Mucosa of descending colon (tissue), 3 donors: ENCODE data around the gene AMIGO1. TPM values are rescaled to one million over a fixed set of nuclear protein-coding genes. Genes with fewer than 3 reads are reported as not detected.

Experiments used
- ATAC-seq: fragments of 200-7000 bp; cut with Tn5 transposase; one replicate; pipeline ENCODE4 v1.9.1; 2020; ENCODE audit warnings: mild to moderate bottlenecking, moderate library complexity
- DNase-seq, 3 donors: peaks; one replicate each; pipeline ENCODE4 v3.0.0-alpha.2; 2020
- H3K36me3 ChIP-seq: fragments of 200-600 bp; one replicate; pipeline ENCODE4 v1.8.0; 2021; ENCODE audit warnings: low read depth, mild to moderate bottlenecking
- H3K4me1 ChIP-seq: fragments of 200-600 bp; one replicate; pipeline ENCODE4 v1.8.0; 2021; ENCODE audit warnings: low read depth, mild to moderate bottlenecking
- H3K4me3 ChIP-seq: fragments of 200-600 bp; one replicate; pipeline ENCODE4 v1.8.0; 2021; ENCODE audit warnings: mild to moderate bottlenecking
- H3K9me3 ChIP-seq: fragments of 200-600 bp; one replicate; pipeline ENCODE4 v1.8.0; 2021; ENCODE audit warnings: mild to moderate bottlenecking
- CTCF ChIP-seq: fragments of 200-600 bp; IDR thresholded peaks from one replicate; pipeline ENCODE4 v1.8.0; 2022; ENCODE audit warnings: antibody characterized with exemption, mild to moderate bottlenecking
- intact Hi-C, 2 donors: fragments of 100-400 bp; cut with DNase I in 1 of 2; cut with micrococcal nuclease in 1 of 2; formaldehyde crosslinking; loops; one replicate each; pipeline versions ENCODE4 v1.11.0 to v1.11.1; 2022; cut with DNase I, micrococcal nuclease
- total RNA-seq, 3 donors: library from RNA; stranded (reverse); fragmentation: NEBNext Ultra II Directional in 2 of 3; extraction: Animal tissue kit (Norgen Biotek cat#: 25700) in 2 of 3; gene quantifications; one replicate each; pipeline versions ENCODE4 v1.2.1 to v1.2.4, GENCODE V29; 2021 to 2023
- donor health status: DM: no; HTN: no; CAD: no; lungs with moderate emphysema.
- donor health status: DM: no; HTN: no; CAD: no.
- donor health status: DM: no; HTN: yes; CAD: no.

Gene AMIGO1
- total RNA-seq, 3 donors from 2014 or later, result 2.2 to 9.9 (median 3.9) TPM

DNA sequence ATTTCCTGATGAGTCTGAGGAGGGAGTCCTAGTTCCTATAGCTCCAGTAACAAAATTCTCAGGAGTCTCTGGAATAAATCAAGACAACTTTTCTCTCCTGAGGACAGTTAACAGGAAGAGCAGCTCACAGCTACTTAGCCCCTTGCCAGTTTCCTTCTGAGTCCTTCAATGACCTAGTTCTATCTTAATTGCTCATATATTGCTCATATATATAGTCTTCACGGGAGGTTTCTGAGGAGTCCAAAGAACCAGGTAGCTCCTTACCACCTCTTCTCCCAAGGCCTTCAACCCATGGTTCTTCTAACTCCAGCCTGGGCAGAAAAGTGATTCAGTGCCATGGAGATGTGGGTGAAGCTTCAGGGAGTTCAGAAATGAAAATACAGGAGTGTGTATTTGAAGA, 4.6 kb downstream of the AMIGO1 start:
- peaks cover 7% of the 10 kb centered on the region for H3K4me1 ChIP-seq
- no peak for TF ChIP-seq CTCF
- intact Hi-C loops, result no loop called here
- H3K9me3 ChIP-seq, result no peaks in the 10 kb centered on the region
- no peak overlapping the region for H3K4me3 ChIP-seq
- ATAC-seq (no peak), DNase-seq (no peak)
- no peaks in the 10 kb centered on the region for H3K36me3 ChIP-seq

GRCh38 chr1:109503935-109504334, 5.6 kb downstream of the AMIGO1 start:
- Histone ChIP-seq H3K36me3 (no peaks in the 10 kb centered on the region), H3K9me3 (no peaks in the 10 kb centered on the region), H3K4me1 (peaks cover 17% of the 10 kb centered on the region), H3K4me3 (no peak overlapping the region)
- TF ChIP-seq CTCF, result no peak
- intact Hi-C loops, result no loop called here
- DNase-seq, result peak in 1 of 3 donors; percentile 54
- ATAC-seq, result peak; percentile 67

DNA sequence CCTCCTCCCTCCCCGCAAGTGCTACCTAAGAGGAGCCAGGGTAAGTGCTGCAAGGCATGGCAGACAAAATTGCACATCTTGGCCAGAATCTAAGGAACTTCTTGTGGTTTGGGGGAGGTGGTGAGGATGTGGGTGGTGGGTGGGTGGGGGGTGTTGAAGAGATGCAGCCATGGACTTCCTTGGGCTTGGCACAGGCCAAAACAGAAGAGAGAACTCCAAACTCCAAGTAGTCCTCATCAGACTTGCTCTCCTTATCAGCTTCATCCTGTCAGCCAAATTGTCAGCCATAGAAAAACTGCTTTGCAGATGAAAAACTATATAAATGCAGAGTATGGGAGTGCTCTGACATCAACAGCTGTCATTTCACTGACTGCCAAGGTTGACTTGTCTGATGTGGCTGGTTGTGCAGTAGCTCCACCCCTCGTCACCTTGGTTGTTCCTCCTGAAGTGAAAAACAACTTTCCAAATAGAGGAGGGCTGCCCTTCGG, 7.1 kb downstream of the AMIGO1 start:
- peaks cover 22% of the 10 kb centered on the region for H3K4me1 ChIP-seq
- peak; percentile 11 for ATAC-seq

GRCh38 chr1:109501644-109502363, 7.7 kb downstream of the AMIGO1 start:
- Histone ChIP-seq H3K9me3 (no peaks in the 10 kb centered on the region), H3K36me3 (no peaks in the 10 kb centered on the region), H3K4me1 (peaks cover 22% of the 10 kb centered on the region), H3K4me3 (no peak overlapping the region)
- DNase-seq (no peak), ATAC-seq (no peak)
- intact Hi-C loops, result no loop called here
- TF ChIP-seq CTCF, result no peak

More for the DNA sequence above, 7.1 kb downstream of the AMIGO1 start:
- intact Hi-C loops, result no loop called here
- Histone ChIP-seq H3K4me3 (no peak overlapping the region), H3K9me3 (no peaks in the 10 kb centered on the region), H3K36me3 (no peaks in the 10 kb centered on the region)
- no peak for DNase-seq
- no peak for TF ChIP-seq CTCF

DNA sequence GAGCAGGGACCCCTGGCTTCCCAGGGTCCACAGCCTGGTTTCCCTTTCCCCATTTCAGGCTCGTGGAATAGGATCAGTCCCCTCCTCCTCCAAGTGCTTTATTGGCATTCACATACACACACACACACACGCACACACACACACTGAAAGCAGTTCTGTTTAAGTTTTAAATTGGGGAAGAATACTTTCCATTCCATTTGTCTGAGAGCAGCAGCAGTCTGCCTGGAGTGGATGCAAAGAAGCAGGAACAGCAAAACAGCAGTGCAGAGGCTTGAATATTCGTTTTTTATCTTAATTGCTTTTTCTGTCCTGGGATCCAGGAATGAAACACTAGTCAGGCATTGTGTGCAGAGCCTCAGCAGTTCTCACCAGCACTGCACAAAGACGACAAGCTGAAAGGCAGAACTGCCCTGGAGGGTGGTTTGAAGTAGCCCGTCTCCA, 8.6 kb downstream of the AMIGO1 start:
- no peak overlapping the region for H3K4me3 ChIP-seq
- ATAC-seq, result no peak
- peaks cover 22% of the 10 kb centered on the region for H3K4me1 ChIP-seq
- no peaks in the 10 kb centered on the region for H3K36me3 ChIP-seq
- peak in 1 of 3 donors; percentile 51 for DNase-seq
- H3K9me3 ChIP-seq, result no peaks in the 10 kb centered on the region
- TF ChIP-seq CTCF, result no peak
- intact Hi-C loops, result no loop called here
